H1 (cell line): ENCODE data around the gene ZCWPW2. TPM values are rescaled to one million over a fixed set of nuclear protein-coding genes. Genes with fewer than 3 reads are reported as not detected.

Experiments used
- CTCF ChIA-PET: fragments of 300-600 bp; sonication (Branson Sonifier 250); formaldehyde crosslinking; loops from one replicate; lab custom pipeline; 2021; ENCODE audit not compliant: partially characterized antibody; lab: Charles Lee
- POLR2A ChIA-PET: fragments of 300-600 bp; sonication (Branson Sonifier 250); formaldehyde crosslinking; loops from one replicate; lab custom pipeline; 2021; ENCODE audit warnings: inconsistent platforms; ENCODE audit not compliant: partially characterized antibody; lab: Charles Lee
- DNase-seq, 2 experiments: peaks; one replicate each; pipeline versions ENCODE4 v3.0.0 to v3.0.0-alpha.2; 2010 to 2022; ENCODE audit warnings: low spot score in 2 of 2, low read depth in 1 of 2, mixed read lengths in 1 of 2
- FAIRE-seq: peaks from 2 replicates; lab custom pipeline; 2011; peaks lifted over from hg19 to GRCh38; lab: Jason Lieb, UNC
- H2AFZ ChIP-seq: 2 replicates; pipeline ENCODE4 v1.8.1; 2012; ENCODE audit warnings: low read length, inconsistent platforms
- H2AK5ac ChIP-seq: 2 replicates; pipeline ENCODE4 v1.6.1; 2013; ENCODE audit warnings: low read depth, low read length
- H2BK120ac ChIP-seq: replicated peaks from 2 replicates; pipeline ENCODE3; 2013; ENCODE audit warnings: low read depth, low read length, inconsistent platforms
- H2BK12ac ChIP-seq: 2 replicates; pipeline ENCODE4 v1.6.1; 2013; ENCODE audit warnings: low read depth, low read length
- H2BK15ac ChIP-seq: 2 replicates; pipeline ENCODE4 v1.6.1; 2013; ENCODE audit warnings: low read length
- H2BK20ac ChIP-seq: 2 replicates; pipeline ENCODE4 v1.6.1; 2013; ENCODE audit warnings: low read length
- H2BK5ac ChIP-seq: 2 replicates; pipeline ENCODE4 v1.6.1; 2013; ENCODE audit warnings: low read depth, low read length
- H3K14ac ChIP-seq: 2 replicates; pipeline ENCODE4 v1.6.1; 2013; ENCODE audit warnings: inconsistent platforms; ENCODE audit not compliant: insufficient read length
- H3K18ac ChIP-seq: 2 replicates; pipeline ENCODE4 v1.6.1; 2013; ENCODE audit warnings: low read length; ENCODE audit errors: extremely low read depth
- H3K23ac ChIP-seq: 2 replicates; pipeline ENCODE4 v1.6.1; 2013; ENCODE audit warnings: inconsistent platforms; ENCODE audit not compliant: insufficient read length
- H3K23me2 ChIP-seq: 2 replicates; pipeline ENCODE4 v1.6.1; 2013; ENCODE audit warnings: low read depth, low read length
- H3K27ac ChIP-seq: 2 replicates; pipeline ENCODE4 v1.6.1; 2011; ENCODE audit warnings: low read depth, low read length, inconsistent platforms
- H3K27me3 ChIP-seq, 4 experiments: replicated peaks in 1 of 4; 1 replicate in 1 of 4; 2 replicates in 3 of 4; pipeline versions ENCODE4 v1.6.1 to v1.8.1; 2011 to 2013; ENCODE audit warnings: low read length in 3 of 4, mild to moderate bottlenecking in 3 of 4, inconsistent platforms in 2 of 4, mixed read lengths in 2 of 4, moderate library complexity in 1 of 4; ENCODE audit not compliant: control insufficient read depth in 3 of 4, insufficient read depth in 3 of 4; ENCODE audit errors: extremely low read depth in 1 of 4
- H3K36me3 ChIP-seq, 4 experiments: 2 replicates each; pipeline versions ENCODE4 v1.6.1 to v1.8.1; 2011 to 2013; ENCODE audit warnings: mild to moderate bottlenecking in 4 of 4, low read length in 3 of 4, moderate library complexity in 2 of 4, control low read depth in 1 of 4, inconsistent platforms in 1 of 4; ENCODE audit not compliant: insufficient read depth in 4 of 4, control insufficient read depth in 2 of 4
- H3K4ac ChIP-seq: replicated peaks from 2 replicates; pipeline ENCODE3; 2013; ENCODE audit warnings: low read length, low read depth, mixed read lengths, inconsistent platforms; ENCODE audit not compliant: insufficient read length
- H3K4me1 ChIP-seq, 4 experiments: replicated peaks in 1 of 4; 1 replicate in 1 of 4; 2 replicates in 3 of 4; pipeline versions ENCODE4 v1.6.1 to v1.8.1; 2011 to 2013; ENCODE audit warnings: low read length in 3 of 4, inconsistent platforms in 2 of 4, mixed read lengths in 1 of 4; ENCODE audit not compliant: insufficient read depth in 4 of 4, control insufficient read depth in 3 of 4
- H3K4me2 ChIP-seq, 2 experiments: 2 replicates each; pipeline versions ENCODE4 v1.6.1 to v1.8.1; 2011 to 2013; ENCODE audit warnings: low read depth in 2 of 2, low read length in 2 of 2, control low read depth in 1 of 2, inconsistent platforms in 1 of 2, mild to moderate bottlenecking in 1 of 2; ENCODE audit not compliant: insufficient read depth in 1 of 2
- H3K4me3 ChIP-seq, 4 experiments: fragments of 200-600, 300-600 bp in 1 of 4; sonication (generic), shearing (Covaris generic), sonication (Bioruptor Twin) in 1 of 4; 2 replicates each; pipeline versions ENCODE4 v1.5.1 to v1.8.1; 2011 to 2016; ENCODE audit warnings: low read length in 4 of 4, low read depth in 3 of 4, control low read depth in 2 of 4, inconsistent platforms in 2 of 4, mild to moderate bottlenecking in 2 of 4, mixed read lengths in 1 of 4, moderate library complexity in 1 of 4; ENCODE audit not compliant: insufficient read depth in 2 of 4; ENCODE audit errors: extremely low read depth in 1 of 4
- H3K56ac ChIP-seq: replicated peaks from 2 replicates; pipeline ENCODE3; 2013; ENCODE audit warnings: low read depth, mild to moderate bottlenecking, mixed read lengths, low read length, inconsistent platforms; ENCODE audit not compliant: insufficient read length
- H3K79me1 ChIP-seq: 2 replicates; pipeline ENCODE4 v1.6.1; 2013; ENCODE audit warnings: low read depth, low read length, control low read depth
- H3K79me2 ChIP-seq, 2 experiments: 2 replicates each; pipeline versions ENCODE4 v1.6.1 to v1.8.1; 2012 to 2013; ENCODE audit warnings: low read length in 2 of 2, mild to moderate bottlenecking in 2 of 2, inconsistent platforms in 1 of 2; ENCODE audit not compliant: insufficient read depth in 2 of 2, control insufficient read depth in 1 of 2
- H3K9ac ChIP-seq, 4 experiments: replicated peaks in 1 of 4; 1 replicate in 1 of 4; 2 replicates in 3 of 4; pipeline versions ENCODE4 v1.6.1 to v1.8.1; 2011 to 2013; ENCODE audit warnings: low read depth in 3 of 4, low read length in 3 of 4, control low read depth in 2 of 4, mild to moderate bottlenecking in 2 of 4, moderate library complexity in 2 of 4, inconsistent platforms in 1 of 4; ENCODE audit errors: extremely low read depth in 1 of 4
- H3K9me3 ChIP-seq, 2 experiments: 2 replicates each; pipeline versions ENCODE4 v1.6.1 to v1.8.1; 2012 to 2013; ENCODE audit warnings: mild to moderate bottlenecking in 2 of 2, moderate library complexity in 2 of 2, control low read depth in 1 of 2, inconsistent platforms in 1 of 2, low read depth in 1 of 2, low read length in 1 of 2, mixed read lengths in 1 of 2; ENCODE audit not compliant: insufficient read depth in 2 of 2
- H4K20me1 ChIP-seq, 2 experiments: replicated peaks in 1 of 2; 2 replicates each; pipeline versions ENCODE3 to v1.8.1; 2011 to 2013; ENCODE audit warnings: inconsistent platforms in 2 of 2, low read length in 2 of 2, mild to moderate bottlenecking in 1 of 2; ENCODE audit not compliant: insufficient read depth in 2 of 2, control insufficient read depth in 1 of 2
- H4K5ac ChIP-seq: 2 replicates; pipeline ENCODE4 v1.6.1; 2013; ENCODE audit warnings: low read length, low read depth, mixed read lengths, inconsistent platforms; ENCODE audit not compliant: insufficient read length
- H4K8ac ChIP-seq: 2 replicates; pipeline ENCODE4 v1.8.0; 2013; ENCODE audit warnings: mild to moderate bottlenecking, moderate library complexity, low read length, inconsistent platforms; ENCODE audit not compliant: insufficient read depth; ENCODE audit errors: extremely low read depth
- H4K91ac ChIP-seq: replicated peaks from 2 replicates; pipeline ENCODE3; 2013; ENCODE audit warnings: low read length, mixed read lengths, inconsistent platforms; ENCODE audit not compliant: insufficient read length
- ASH2L ChIP-seq: fragments of 200-600, 300-600 bp; sonication (generic); IDR thresholded peaks from one replicate; pipeline ENCODE4 v1.7.1; 2017; ENCODE audit warnings: low read length
- CBX8 ChIP-seq: fragments of 300-800, 300-1000 bp; sonication (generic); IDR thresholded peaks from 2 replicates; pipeline ENCODE4 v1.7.1; 2016; ENCODE audit warnings: low read depth, low read length, borderline replicate concordance
- FOSL1 ChIP-seq: IDR thresholded peaks from 2 replicates; pipeline ENCODE4 v1.6.1; 2011; ENCODE audit warnings: mild to moderate bottlenecking, low read depth, low read length, moderate library complexity; ENCODE audit not compliant: insufficient read depth
- HDAC2 ChIP-seq, 2 experiments: fragments of 300-600 bp in 1 of 2; sonication (generic) in 1 of 2; IDR thresholded peaks; 2 replicates each; pipeline ENCODE4 v1.6.1; 2011 to 2012; ENCODE audit warnings: low read depth in 2 of 2, low read length in 2 of 2, mild to moderate bottlenecking in 2 of 2, moderate library complexity in 2 of 2, borderline replicate concordance in 1 of 2, inconsistent platforms in 1 of 2
- KDM5A ChIP-seq: fragments of 200-600 bp; IDR thresholded peaks from 2 replicates; pipeline ENCODE4 v1.7.1; 2012; ENCODE audit warnings: mild to moderate bottlenecking, low read length, inconsistent platforms, mixed read lengths
- POLR2A ChIP-seq, 2 experiments: IDR thresholded peaks; 1 replicate in 1 of 2; 2 replicates in 1 of 2; pipeline ENCODE4 v1.6.1; 2011; ENCODE audit warnings: low read depth in 2 of 2, low read length in 2 of 2, mild to moderate bottlenecking in 2 of 2; ENCODE audit errors: control extremely low read depth in 1 of 2
- SAP30 ChIP-seq: fragments of 300-600 bp; sonication (generic); IDR thresholded peaks from 2 replicates; pipeline ENCODE4 v1.7.1; 2012; ENCODE audit warnings: low read length, moderate library complexity, mild to moderate bottlenecking, inconsistent platforms; ENCODE audit not compliant: insufficient read depth, insufficient replicate concordance
- SIN3A ChIP-seq, 2 experiments: IDR thresholded peaks in 1 of 2; conservative IDR thresholded peaks in 1 of 2; 2 replicates each; pipeline ENCODE4 v1.6.1; 2011 to 2012; ENCODE audit warnings: low read length in 2 of 2, improper control_type of control experiment in 1 of 2, low read depth in 1 of 2, mild to moderate bottlenecking in 1 of 2
- SUZ12 ChIP-seq: fragments of 200-600 bp; sonication (generic); IDR thresholded peaks from 2 replicates; pipeline ENCODE4 v1.6.1; 2012; ENCODE audit warnings: mild to moderate bottlenecking, inconsistent platforms, low read length, moderate library complexity, mixed read lengths
- TAF7 ChIP-seq: optimal IDR thresholded peaks from 2 replicates; pipeline ENCODE3; 2011; ENCODE audit warnings: low read depth, mild to moderate bottlenecking, inconsistent platforms, low read length, moderate library complexity, borderline replicate concordance
- WGBS, 2 experiments: shearing (Covaris generic) in 1 of 2; methylation state at CpG; one replicate each; pipeline versions ENCODE4 v1.1.6 to v1.1.7; 2013 to 2015; ENCODE audit warnings: low lambda C conversion rate in 2 of 2, mixed read lengths in 2 of 2, inconsistent platforms in 1 of 2, low coverage in 1 of 2, missing lambda C conversion rate in 1 of 2; ENCODE audit not compliant: insufficient replicate concordance in 2 of 2, insufficient coverage in 1 of 2, insufficient read length in 1 of 2; ENCODE audit errors: extremely low coverage in 1 of 2, missing lambda C conversion rate in 1 of 2; 5-methylcytosine and 5-hydroxymethylcytosine counted together
- polyA plus RNA-seq, 7 experiments: library from polyadenylated mRNA; depleted of rRNA in 3 of 7; stranded (reverse) in 5 of 7; unstranded in 2 of 7; fragments of >200 nt in 5 of 7; fragments of 200-250 nt in 2 of 7; gene quantifications; 1 replicate in 5 of 7; 2 replicates in 1 of 7; 4 replicates in 1 of 7; pipeline versions ENCODE4 v1.2.1 to v1.2.3, GENCODE V29; 2011 to 2013; ENCODE audit warnings: missing spikeins in 2 of 7, mixed read lengths in 2 of 7
- total RNA-seq: library from RNA; stranded (reverse); fragmentation: NEBNext Ultra II Directional; extraction: Animal tissue kit (Norgen Biotek cat#: 25700); gene quantifications from 2 replicates; pipeline ENCODE4 v1.2.1, GENCODE V29; 2021
- TF ChIP-seq, protein P1 (sequence below), 3 experiments: IDR thresholded peaks; 1 replicate in 2 of 3; 2 replicates in 1 of 3; pipeline versions ENCODE4 v1.5.1 to v1.6.1; 2011; ENCODE audit warnings: low read length in 3 of 3, mild to moderate bottlenecking in 3 of 3, inconsistent platforms in 2 of 3, low read depth in 1 of 3, moderate library complexity in 1 of 3; ENCODE audit not compliant: insufficient read depth in 1 of 3; ENCODE audit errors: control extremely low read depth in 1 of 3

ZCWPW2 gene
- total and polyA plus RNA-seq, 2 of the 8 experiments (the other 6 are each of a cell fraction or from before 2014, with no cell fraction given): 0.11 to 0.39 TPM

DNA sequence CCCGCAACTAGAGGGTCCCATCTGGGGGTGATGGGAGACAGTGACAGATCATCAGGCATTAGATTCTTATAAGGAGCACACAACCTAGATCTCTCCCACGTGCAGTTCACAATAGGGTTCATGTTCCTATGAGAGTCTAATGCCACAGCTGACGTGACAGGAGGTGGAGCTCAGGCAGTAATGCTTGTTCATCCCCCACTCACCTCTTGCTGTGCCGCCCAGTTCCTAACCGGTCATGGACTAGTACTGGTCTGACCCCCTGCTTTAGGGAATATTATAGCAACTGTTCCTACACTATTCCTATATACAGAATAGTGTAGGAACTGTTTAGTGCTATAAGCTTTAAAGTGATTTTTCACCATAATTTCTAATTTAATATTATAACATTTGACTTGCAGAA is 128.2 kb downstream of the ZCWPW2 start:
- Histone ChIP-seq H2BK12ac (no peak overlapping the region), H4K5ac (no peak overlapping the region), H4K8ac (no peak overlapping the region), H3K36me3 (no peaks in the 10 kb centered on the region), H3K23ac (no peak overlapping the region), H3K4ac (no peak overlapping the region), H3K14ac (no peak overlapping the region), H3K79me1 (no peaks in the 10 kb centered on the region), H3K27me3 (no peaks in the 10 kb centered on the region), H2AK5ac (no peak overlapping the region), H2BK15ac (no peak overlapping the region), H2BK20ac (no peak overlapping the region), H3K9ac (no peak overlapping the region), H2BK5ac (no peak overlapping the region), H3K79me2 (no peaks in the 10 kb centered on the region), H4K20me1 (no peaks in the 10 kb centered on the region), H3K27ac (no peak overlapping the region), H2AFZ (no peak overlapping the region), H3K18ac (no peak overlapping the region), H3K9me3 (peaks cover 0 to 3% of the 10 kb centered on the region in 2 experiments; a peak in 1 of 4 replicates), H4K91ac (no peak overlapping the region), H3K4me1 (no peaks in the 10 kb centered on the region), H3K4me3 (no peak overlapping the region), H2BK120ac (no peak overlapping the region), H3K23me2 (no peaks in the 10 kb centered on the region), H3K4me2 (no peak overlapping the region), H3K56ac (no peak overlapping the region)
- no peak for DNase-seq
- no peak for FAIRE-seq
- POLR2A ChIA-PET: no interaction called here
- 84% methylated on average over 5 of the region's 5 CpGs; no CpG with 5 or more reads in 1 of the 2 experiments for WGBS, 2 experiments
- CTCF ChIA-PET: interaction anchor here (0.7 to 2.2 kb wide), 19 partner anchors 8 to 372 kb away, joined by 3 to 13 read pairs (median 5); no protein-coding TSS in a partner anchor
- TF ChIP-seq CBX8: no peak
- no peak for TF ChIP-seq FOSL1
- no peak for TF ChIP-seq SUZ12
- no peak for TF ChIP-seq SAP30
- TF ChIP-seq, protein P1, sequence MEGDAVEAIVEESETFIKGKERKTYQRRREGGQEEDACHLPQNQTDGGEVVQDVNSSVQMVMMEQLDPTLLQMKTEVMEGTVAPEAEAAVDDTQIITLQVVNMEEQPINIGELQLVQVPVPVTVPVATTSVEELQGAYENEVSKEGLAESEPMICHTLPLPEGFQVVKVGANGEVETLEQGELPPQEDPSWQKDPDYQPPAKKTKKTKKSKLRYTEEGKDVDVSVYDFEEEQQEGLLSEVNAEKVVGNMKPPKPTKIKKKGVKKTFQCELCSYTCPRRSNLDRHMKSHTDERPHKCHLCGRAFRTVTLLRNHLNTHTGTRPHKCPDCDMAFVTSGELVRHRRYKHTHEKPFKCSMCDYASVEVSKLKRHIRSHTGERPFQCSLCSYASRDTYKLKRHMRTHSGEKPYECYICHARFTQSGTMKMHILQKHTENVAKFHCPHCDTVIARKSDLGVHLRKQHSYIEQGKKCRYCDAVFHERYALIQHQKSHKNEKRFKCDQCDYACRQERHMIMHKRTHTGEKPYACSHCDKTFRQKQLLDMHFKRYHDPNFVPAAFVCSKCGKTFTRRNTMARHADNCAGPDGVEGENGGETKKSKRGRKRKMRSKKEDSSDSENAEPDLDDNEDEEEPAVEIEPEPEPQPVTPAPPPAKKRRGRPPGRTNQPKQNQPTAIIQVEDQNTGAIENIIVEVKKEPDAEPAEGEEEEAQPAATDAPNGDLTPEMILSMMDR (IDR thresholded peaks at IDR 0.05; ENCODE audit: control extremely low read depth in 1 of 3, insufficient read depth in 1 of 3, low read depth in 1 of 3, low read length in 3 of 3): no peak
- TF ChIP-seq HDAC2 (IDR thresholded peaks at IDR 0.05; ENCODE audit: borderline replicate concordance in 1 of 2, low read depth in 2 of 2, low read length in 2 of 2): no peak
- TF ChIP-seq ASH2L: no peak
- TF ChIP-seq TAF7: no peak
- TF ChIP-seq POLR2A (IDR thresholded peaks at IDR 0.05; ENCODE audit: control extremely low read depth in 1 of 2, low read depth in 2 of 2, low read length in 2 of 2): no peak
- no peak for TF ChIP-seq KDM5A
- TF ChIP-seq SIN3A (conservative IDR thresholded peaks at IDR 0.05 in 1 of 2, IDR thresholded peaks at IDR 0.05 in 1 of 2; ENCODE audit: low read depth in 1 of 2, low read length in 2 of 2): no peak
